ENCODE results near the gene FBXO27.

FBXO27 gene

GRCh38 chr19:39065928-39066327, 33.6 kb upstream of the FBXO27 start:
- no peaks in the 10 kb centered on the region for H3K36me3 ChIP-seq (ENCODE audit: control insufficient read depth, insufficient read depth, low read length)
- H3K9me3 ChIP-seq (ENCODE audit: control insufficient read depth, low read length) = no peaks in the 10 kb centered on the region
- no peaks in the 10 kb centered on the region for H3K27me3 ChIP-seq (ENCODE audit: control insufficient read depth, insufficient read depth, low read length, poor library complexity, severe bottlenecking)
- no peak overlapping the region for H3K27ac ChIP-seq (ENCODE audit: insufficient read depth, low read depth, low read length, poor library complexity, severe bottlenecking)
- 78 to 82% methylated on average over 2 to 3 of the region's 3 CpGs for WGBS, 2 experiments
- no peak overlapping the region for H3K4me3 ChIP-seq (ENCODE audit: insufficient read depth, low read depth, low read length)
- no peaks in the 10 kb centered on the region for H3K4me1 ChIP-seq (ENCODE audit: control insufficient read depth, insufficient read depth, low read length)

DNA sequence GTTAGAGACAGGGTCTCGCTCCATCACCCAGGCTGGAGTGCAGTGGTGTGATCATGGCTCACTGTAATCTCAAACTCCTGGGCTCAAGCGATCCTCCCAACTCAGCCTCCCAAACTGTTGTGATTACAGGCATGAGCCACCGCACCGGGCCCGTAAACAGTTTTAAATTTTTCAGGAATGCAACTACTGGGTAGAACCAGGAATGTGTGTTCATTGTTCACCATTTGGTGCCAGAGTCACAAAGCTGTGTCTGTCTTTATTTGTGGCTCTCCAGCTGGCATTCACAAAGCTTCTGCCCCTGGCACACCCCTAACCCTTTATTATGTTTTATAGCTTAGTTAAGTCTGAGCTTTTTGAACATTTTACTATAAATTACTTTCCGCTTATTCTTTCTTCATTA, 32.1 kb upstream of the FBXO27 start:
- no peak overlapping the region for H3K4me3 ChIP-seq (ENCODE audit: insufficient read depth, low read depth, low read length)
- 91 to 92% methylated on average over 5 of the region's 6 CpGs for WGBS, 2 experiments
- no peaks in the 10 kb centered on the region for H3K4me1 ChIP-seq (ENCODE audit: control insufficient read depth, insufficient read depth, low read length)
- no peaks in the 10 kb centered on the region for H3K9me3 ChIP-seq (ENCODE audit: control insufficient read depth, low read length)
- H3K36me3 ChIP-seq (ENCODE audit: control insufficient read depth, insufficient read depth, low read length) = no peaks in the 10 kb centered on the region
- no peak overlapping the region for H3K27ac ChIP-seq (ENCODE audit: insufficient read depth, low read depth, low read length, poor library complexity, severe bottlenecking)
- no peaks in the 10 kb centered on the region for H3K27me3 ChIP-seq (ENCODE audit: control insufficient read depth, insufficient read depth, low read length, poor library complexity, severe bottlenecking)

DNA sequence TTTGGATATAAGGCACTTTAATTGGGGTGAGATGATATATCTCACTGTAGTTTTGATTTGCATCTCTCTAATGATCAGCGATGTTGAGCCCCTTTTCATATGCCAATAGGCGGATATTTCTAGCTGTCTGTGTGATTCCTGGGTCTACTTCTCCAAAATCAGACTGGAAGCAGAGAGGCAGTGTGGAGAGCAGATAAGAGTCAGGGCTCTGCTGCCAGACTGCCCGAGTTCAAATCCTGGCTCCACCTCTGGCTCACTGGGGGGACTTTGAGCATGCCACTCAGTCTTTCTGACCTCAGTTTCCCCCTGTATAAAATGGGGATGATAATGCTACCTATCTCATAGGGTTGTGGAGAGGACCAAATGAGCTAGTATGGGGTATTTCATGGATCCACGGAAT, 27.8 kb upstream of the FBXO27 start:
- Histone ChIP-seq H3K9me3 (ENCODE audit: control insufficient read depth, low read length) (no peaks in the 10 kb centered on the region), H3K4me3 (ENCODE audit: insufficient read depth, low read depth, low read length) (no peak overlapping the region), H3K36me3 (ENCODE audit: control insufficient read depth, insufficient read depth, low read length) (no peaks in the 10 kb centered on the region), H3K4me1 (ENCODE audit: control insufficient read depth, insufficient read depth, low read length) (no peaks in the 10 kb centered on the region), H3K27me3 (ENCODE audit: control insufficient read depth, insufficient read depth, low read length, poor library complexity, severe bottlenecking) (no peaks in the 10 kb centered on the region), H3K27ac (ENCODE audit: insufficient read depth, low read depth, low read length, poor library complexity, severe bottlenecking) (no peak overlapping the region)
- WGBS, 2 experiments = 82 to 84% methylated on average over 4 of the region's 4 CpGs

DNA sequence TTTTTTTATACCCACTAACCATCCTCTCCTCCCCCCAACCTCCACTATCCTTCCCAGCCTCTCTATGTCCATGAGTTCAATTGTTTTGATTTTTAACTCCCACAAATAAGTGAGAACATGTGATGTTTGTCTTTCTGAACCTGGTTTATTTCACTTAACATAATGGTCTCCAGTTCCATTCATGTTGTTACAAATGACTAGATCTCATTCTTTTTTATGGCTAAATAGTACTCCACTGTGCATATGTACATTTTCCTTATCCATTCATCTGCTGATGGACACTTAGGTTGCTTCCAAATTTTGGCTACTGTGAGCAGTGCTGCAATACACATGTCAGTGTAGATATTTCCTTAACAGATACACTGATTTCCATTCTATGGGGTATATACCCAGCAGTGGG, 27.0 kb upstream of the FBXO27 start:
- Histone ChIP-seq H3K4me1 (ENCODE audit: control insufficient read depth, insufficient read depth, low read length) (no peaks in the 10 kb centered on the region), H3K36me3 (ENCODE audit: control insufficient read depth, insufficient read depth, low read length) (no peaks in the 10 kb centered on the region), H3K27ac (ENCODE audit: insufficient read depth, low read depth, low read length, poor library complexity, severe bottlenecking) (no peak overlapping the region), H3K27me3 (ENCODE audit: control insufficient read depth, insufficient read depth, low read length, poor library complexity, severe bottlenecking) (no peaks in the 10 kb centered on the region), H3K4me3 (ENCODE audit: insufficient read depth, low read depth, low read length) (no peak overlapping the region), H3K9me3 (ENCODE audit: control insufficient read depth, low read length) (peaks cover 4% of the 10 kb centered on the region)

GRCh38 chr19:39057615-39058014, 25.3 kb upstream of the FBXO27 start:
- no peaks in the 10 kb centered on the region for H3K36me3 ChIP-seq (ENCODE audit: control insufficient read depth, insufficient read depth, low read length)
- H3K27me3 ChIP-seq (ENCODE audit: control insufficient read depth, insufficient read depth, low read length, poor library complexity, severe bottlenecking) = no peaks in the 10 kb centered on the region
- no peak overlapping the region for H3K4me3 ChIP-seq (ENCODE audit: insufficient read depth, low read depth, low read length)
- no peak overlapping the region for H3K27ac ChIP-seq (ENCODE audit: insufficient read depth, low read depth, low read length, poor library complexity, severe bottlenecking)
- WGBS, 2 experiments = 92 to 94% methylated on average over 3 of the region's 3 CpGs
- H3K4me1 ChIP-seq (ENCODE audit: control insufficient read depth, insufficient read depth, low read length) = no peaks in the 10 kb centered on the region
- H3K9me3 ChIP-seq (ENCODE audit: control insufficient read depth, low read length) = peaks cover 4% of the 10 kb centered on the region

DNA sequence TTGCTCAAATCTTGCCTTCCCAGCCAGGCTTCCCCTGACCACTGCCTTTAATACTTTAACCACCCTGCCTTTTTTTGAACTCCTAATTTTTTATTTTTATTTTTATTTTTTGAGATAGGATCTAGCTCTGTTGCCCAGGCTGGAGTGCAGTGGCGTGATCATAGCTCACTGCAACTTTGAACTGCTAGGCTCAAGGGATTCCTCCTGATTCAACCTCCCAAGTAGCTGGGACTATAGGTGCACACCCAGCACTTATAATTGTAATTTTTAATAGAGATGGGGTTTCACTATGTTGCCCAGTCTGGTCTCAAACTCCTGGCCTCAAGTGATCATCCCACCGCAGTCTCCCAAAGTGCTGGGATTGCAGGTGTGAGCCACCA, 21.7 kb upstream of the FBXO27 start:
- Histone ChIP-seq H3K27me3 (ENCODE audit: control insufficient read depth, insufficient read depth, low read length, poor library complexity, severe bottlenecking) (no peaks in the 10 kb centered on the region), H3K27ac (ENCODE audit: insufficient read depth, low read depth, low read length, poor library complexity, severe bottlenecking) (no peak overlapping the region), H3K9me3 (ENCODE audit: control insufficient read depth, low read length) (peaks cover 4% of the 10 kb centered on the region), H3K4me3 (ENCODE audit: insufficient read depth, low read depth, low read length) (no peak overlapping the region), H3K36me3 (ENCODE audit: control insufficient read depth, insufficient read depth, low read length) (no peaks in the 10 kb centered on the region), H3K4me1 (ENCODE audit: control insufficient read depth, insufficient read depth, low read length) (no peaks in the 10 kb centered on the region)
- 87 to 88% methylated on average over 2 of the region's 2 CpGs for WGBS, 2 experiments

GRCh38 chr19:39053276-39054090, 21.1 kb upstream of the FBXO27 start:
- H3K4me1 ChIP-seq (ENCODE audit: control insufficient read depth, insufficient read depth, low read length) = no peaks in the 10 kb centered on the region
- H3K4me3 ChIP-seq (ENCODE audit: insufficient read depth, low read depth, low read length) = no peak overlapping the region
- H3K27ac ChIP-seq (ENCODE audit: insufficient read depth, low read depth, low read length, poor library complexity, severe bottlenecking) = no peak overlapping the region
- H3K9me3 ChIP-seq (ENCODE audit: control insufficient read depth, low read length) = peaks cover 4% of the 10 kb centered on the region
- no peaks in the 10 kb centered on the region for H3K36me3 ChIP-seq (ENCODE audit: control insufficient read depth, insufficient read depth, low read length)
- WGBS, 2 experiments = 90% methylated on average over 18 of the region's 18 CpGs
- no peaks in the 10 kb centered on the region for H3K27me3 ChIP-seq (ENCODE audit: control insufficient read depth, insufficient read depth, low read length, poor library complexity, severe bottlenecking)

- no peaks in the 10 kb centered on the region for H3K27me3 ChIP-seq (ENCODE audit: control insufficient read depth, insufficient read depth, low read length, poor library complexity, severe bottlenecking)
- H3K27ac ChIP-seq (ENCODE audit: insufficient read depth, low read depth, low read length, poor library complexity, severe bottlenecking) = no peak overlapping the region
- 81% methylated on average over 9 of the region's 9 CpGs for WGBS, 2 experiments
Measured at GRCh38 chr19:39052846-39053245, 20.5 kb upstream of the FBXO27 start.

GRCh38 chr19:39052243-39052746, 19.9 kb upstream of the FBXO27 start:
- Histone ChIP-seq H3K36me3 (ENCODE audit: control insufficient read depth, insufficient read depth, low read length) (no peaks in the 10 kb centered on the region), H3K4me1 (ENCODE audit: control insufficient read depth, insufficient read depth, low read length) (no peaks in the 10 kb centered on the region), H3K9me3 (ENCODE audit: control insufficient read depth, low read length) (peaks cover 4% of the 10 kb centered on the region), H3K4me3 (ENCODE audit: insufficient read depth, low read depth, low read length) (no peak overlapping the region), H3K27ac (ENCODE audit: insufficient read depth, low read depth, low read length, poor library complexity, severe bottlenecking) (no peak overlapping the region), H3K27me3 (ENCODE audit: control insufficient read depth, insufficient read depth, low read length, poor library complexity, severe bottlenecking) (no peaks in the 10 kb centered on the region)
- WGBS, 2 experiments = 26 to 30% methylated on average over 10 of the region's 10 CpGs

More at GRCh38 chr19:39052846-39053245, 20.5 kb upstream of the FBXO27 start:
- Histone ChIP-seq H3K36me3 (ENCODE audit: control insufficient read depth, insufficient read depth, low read length) (no peaks in the 10 kb centered on the region), H3K4me3 (ENCODE audit: insufficient read depth, low read depth, low read length) (no peak overlapping the region), H3K9me3 (ENCODE audit: control insufficient read depth, low read length) (peaks cover 4% of the 10 kb centered on the region), H3K4me1 (ENCODE audit: control insufficient read depth, insufficient read depth, low read length) (no peaks in the 10 kb centered on the region)

DNA sequence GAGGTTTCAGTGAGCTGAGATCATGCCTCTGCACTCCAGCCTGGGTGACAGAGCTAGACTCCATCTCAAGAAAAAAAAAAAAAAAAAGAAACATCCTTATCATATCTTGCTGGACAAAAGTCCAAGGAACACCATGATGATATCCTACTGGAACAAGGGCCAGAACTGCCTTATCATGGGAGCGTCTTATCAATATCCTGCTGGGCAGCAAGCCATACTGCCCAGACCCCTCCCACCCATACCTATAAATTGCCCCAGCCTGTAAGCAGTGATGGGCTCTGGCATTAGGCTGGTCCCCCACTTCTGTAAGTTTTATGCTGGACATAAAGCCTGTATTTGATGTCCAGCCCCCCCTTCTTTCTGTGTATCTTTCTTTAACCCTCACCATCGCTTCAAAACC, 14.7 kb upstream of the FBXO27 start:
- Histone ChIP-seq H3K4me1 (ENCODE audit: control insufficient read depth, insufficient read depth, low read length) (no peaks in the 10 kb centered on the region), H3K27me3 (ENCODE audit: control insufficient read depth, insufficient read depth, low read length, poor library complexity, severe bottlenecking) (no peaks in the 10 kb centered on the region), H3K4me3 (ENCODE audit: insufficient read depth, low read depth, low read length) (no peak overlapping the region), H3K9me3 (ENCODE audit: control insufficient read depth, low read length) (peaks cover 3% of the 10 kb centered on the region), H3K27ac (ENCODE audit: insufficient read depth, low read depth, low read length, poor library complexity, severe bottlenecking) (no peak overlapping the region), H3K36me3 (ENCODE audit: control insufficient read depth, insufficient read depth, low read length) (no peaks in the 10 kb centered on the region)
- 83 to 89% methylated on average over 2 of the region's 2 CpGs for WGBS, 2 experiments

All from ectodermal cell (in vitro differentiated cells).